WERI-Rb-1 (cell line): ENCODE measurements around the gene C9orf153.

Experiments used
- DNase-seq: peaks from one replicate; pipeline ENCODE4 v3.0.0-alpha.2; 2020
- H3K27ac ChIP-seq: fragments of 250-450 bp; sonication (Bioruptor Pico); 2 replicates; pipeline ENCODE4 v1.5.1; 2020; ENCODE audit warnings: mild to moderate bottlenecking, moderate library complexity
- H3K27me3 ChIP-seq: fragments of 250-450 bp; sonication (Bioruptor Pico); 2 replicates; pipeline ENCODE4 v1.5.1; 2021; ENCODE audit warnings: mild to moderate bottlenecking, low read depth, moderate library complexity; ENCODE audit not compliant: insufficient read depth, severe bottlenecking
- H3K36me3 ChIP-seq: fragments of 250-450 bp; sonication (Bioruptor Pico); 2 replicates; pipeline ENCODE4 v1.5.1; 2020; ENCODE audit warnings: mild to moderate bottlenecking, moderate library complexity
- H3K4me3 ChIP-seq: 2 replicates; pipeline ENCODE4 v1.5.1; 2011; ENCODE audit warnings: low read depth, mild to moderate bottlenecking, control low read depth, low read length
- H3K9me3 ChIP-seq: fragments of 250-450 bp; sonication (Bioruptor Pico); 2 replicates; pipeline ENCODE4 v1.5.1; 2021; ENCODE audit warnings: mild to moderate bottlenecking, moderate library complexity; ENCODE audit not compliant: severe bottlenecking
- TF ChIP-seq, protein P1 (sequence below): IDR thresholded peaks from 2 replicates; pipeline ENCODE4 v1.5.1; 2011; ENCODE audit warnings: low read depth, mild to moderate bottlenecking, control low read depth, inconsistent platforms, low read length

Gene C9orf153

DNA sequence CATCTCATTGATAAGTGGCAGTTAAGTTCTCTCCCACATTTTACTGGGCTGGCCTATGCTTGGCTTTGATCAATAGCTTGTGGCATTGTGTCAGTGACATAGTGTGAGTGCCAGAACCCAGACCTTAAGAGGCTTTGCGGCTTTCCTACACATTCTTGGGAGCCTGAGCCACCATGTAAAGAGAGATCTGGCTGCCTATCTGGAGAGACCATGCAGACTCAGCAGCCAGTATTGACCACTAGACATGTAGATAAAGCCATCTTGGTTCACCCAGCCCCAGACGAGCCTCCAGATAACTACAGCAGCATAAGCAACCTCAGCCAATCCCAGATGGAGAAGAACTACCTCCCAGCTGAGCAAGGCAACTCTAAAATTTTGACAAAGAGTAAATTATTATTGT, 28.6 kb downstream of the C9orf153 start:
- no peak for DNase-seq
- H3K36me3 ChIP-seq, result no peaks in the 10 kb centered on the region
- H3K27ac ChIP-seq, result no peak overlapping the region
- H3K9me3 ChIP-seq, result no peaks in the 10 kb centered on the region
- H3K4me3 ChIP-seq, result no peak overlapping the region
- no peaks in the 10 kb centered on the region for H3K27me3 ChIP-seq
- TF ChIP-seq, protein P1, sequence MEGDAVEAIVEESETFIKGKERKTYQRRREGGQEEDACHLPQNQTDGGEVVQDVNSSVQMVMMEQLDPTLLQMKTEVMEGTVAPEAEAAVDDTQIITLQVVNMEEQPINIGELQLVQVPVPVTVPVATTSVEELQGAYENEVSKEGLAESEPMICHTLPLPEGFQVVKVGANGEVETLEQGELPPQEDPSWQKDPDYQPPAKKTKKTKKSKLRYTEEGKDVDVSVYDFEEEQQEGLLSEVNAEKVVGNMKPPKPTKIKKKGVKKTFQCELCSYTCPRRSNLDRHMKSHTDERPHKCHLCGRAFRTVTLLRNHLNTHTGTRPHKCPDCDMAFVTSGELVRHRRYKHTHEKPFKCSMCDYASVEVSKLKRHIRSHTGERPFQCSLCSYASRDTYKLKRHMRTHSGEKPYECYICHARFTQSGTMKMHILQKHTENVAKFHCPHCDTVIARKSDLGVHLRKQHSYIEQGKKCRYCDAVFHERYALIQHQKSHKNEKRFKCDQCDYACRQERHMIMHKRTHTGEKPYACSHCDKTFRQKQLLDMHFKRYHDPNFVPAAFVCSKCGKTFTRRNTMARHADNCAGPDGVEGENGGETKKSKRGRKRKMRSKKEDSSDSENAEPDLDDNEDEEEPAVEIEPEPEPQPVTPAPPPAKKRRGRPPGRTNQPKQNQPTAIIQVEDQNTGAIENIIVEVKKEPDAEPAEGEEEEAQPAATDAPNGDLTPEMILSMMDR, result no peak

DNA sequence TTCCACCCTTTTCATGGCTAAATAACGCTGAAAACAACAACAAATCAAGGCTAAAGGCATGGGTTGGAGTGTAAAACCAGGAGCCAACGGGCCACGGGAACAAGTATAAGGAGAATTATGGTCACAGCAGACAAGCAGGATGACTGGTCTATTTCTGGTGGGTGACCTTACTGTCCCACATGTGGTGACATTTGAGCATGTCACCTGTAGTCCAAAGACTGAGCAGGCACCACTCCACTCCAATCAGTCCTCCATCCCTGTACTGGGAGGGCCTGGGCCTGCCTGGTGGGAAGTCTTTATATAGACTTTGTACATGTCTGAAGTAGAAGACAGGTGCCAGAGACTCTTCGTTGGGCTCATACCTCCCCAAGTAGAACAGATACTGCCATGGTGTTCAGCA, 36.8 kb downstream of the C9orf153 start:
- H3K36me3 ChIP-seq, result no peaks in the 10 kb centered on the region
- TF ChIP-seq, protein P1, result no peak
- no peaks in the 10 kb centered on the region for H3K27me3 ChIP-seq
- H3K9me3 ChIP-seq, result no peaks in the 10 kb centered on the region
- no peak for DNase-seq
- H3K27ac ChIP-seq, result no peak overlapping the region
- no peak overlapping the region for H3K4me3 ChIP-seq

DNA sequence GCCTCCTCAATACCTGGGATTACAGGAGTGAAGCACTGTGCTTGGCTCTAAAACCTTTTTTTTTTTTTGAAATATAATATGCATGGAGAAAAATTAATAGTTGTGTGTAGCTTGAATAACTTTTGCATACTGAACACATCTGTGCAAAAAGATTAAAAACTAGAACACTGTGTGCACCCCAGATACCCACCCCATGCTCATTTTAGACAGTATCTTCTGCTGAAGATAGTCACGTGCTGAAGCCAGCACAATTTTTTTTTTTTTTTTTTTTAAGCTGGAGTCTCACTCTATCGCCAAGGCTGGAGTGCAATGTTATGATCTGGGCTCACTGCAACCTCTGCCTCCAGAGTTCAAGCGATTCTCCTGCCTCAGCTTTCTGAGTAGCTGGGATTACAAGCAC, 39.9 kb downstream of the C9orf153 start:
- TF ChIP-seq, protein P1, result no peak

DNA sequence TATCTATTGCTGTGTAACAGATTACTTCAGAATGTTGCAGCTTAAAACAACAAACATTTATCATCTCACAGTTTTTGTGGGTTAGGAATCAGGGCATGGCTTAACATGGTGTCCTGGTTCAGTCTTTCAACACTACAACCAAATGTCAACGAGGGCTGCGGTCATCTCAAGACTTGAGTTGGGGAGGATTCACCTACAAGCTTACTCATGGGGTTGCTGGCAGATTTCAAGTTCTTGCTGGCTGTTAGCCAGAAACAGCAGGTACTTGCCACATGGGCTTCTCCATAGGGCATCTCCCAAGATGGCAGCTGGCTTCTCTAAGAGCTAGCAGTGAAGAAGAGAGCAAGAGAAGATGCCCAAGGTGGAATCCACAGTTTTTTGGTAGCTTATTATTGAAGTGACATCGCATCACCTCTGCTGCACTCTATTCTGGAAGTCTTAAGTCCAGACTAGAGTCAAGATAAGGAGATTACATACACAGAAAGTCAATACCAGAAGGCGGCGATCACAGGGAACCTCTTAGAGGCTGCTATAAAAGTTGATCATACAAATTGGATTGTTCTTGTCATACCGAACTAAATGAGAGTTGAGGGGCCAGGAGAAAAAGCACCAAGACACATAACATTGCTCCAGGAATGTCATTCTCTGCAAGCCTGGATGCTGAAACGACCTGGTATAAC, 42.2 kb downstream of the C9orf153 start:
- DNase-seq, result peak; percentile 28
- Histone ChIP-seq H3K27me3 (no peaks in the 10 kb centered on the region), H3K27ac (no peak overlapping the region), H3K9me3 (no peaks in the 10 kb centered on the region), H3K36me3 (no peaks in the 10 kb centered on the region), H3K4me3 (no peak overlapping the region)
- TF ChIP-seq, protein P1, result no peak

More for the DNA sequence above, 39.9 kb downstream of the C9orf153 start:
- H3K36me3 ChIP-seq, result no peaks in the 10 kb centered on the region
- H3K4me3 ChIP-seq, result no peak overlapping the region
- H3K27me3 ChIP-seq, result no peaks in the 10 kb centered on the region
- H3K27ac ChIP-seq, result no peak overlapping the region
- no peaks in the 10 kb centered on the region for H3K9me3 ChIP-seq
- DNase-seq, result no peak

DNA sequence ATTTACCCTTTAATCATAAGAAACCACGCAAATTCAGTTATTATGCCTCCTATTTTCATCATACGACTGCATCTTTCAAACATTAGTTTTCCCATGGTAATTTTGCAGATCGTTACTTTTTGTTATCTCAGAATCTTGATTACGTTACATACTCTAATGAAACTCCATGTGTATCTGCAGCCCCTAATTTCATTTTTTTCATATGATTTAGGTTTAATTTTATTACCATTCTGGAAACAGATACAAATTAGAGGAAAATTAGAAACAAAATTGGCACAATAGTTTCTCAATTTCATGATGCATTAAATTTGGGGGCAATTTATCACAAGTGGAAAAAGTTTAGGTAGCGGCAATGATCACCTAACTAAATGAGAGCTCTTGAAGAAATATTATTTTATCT, 52.3 kb downstream of the C9orf153 start:
- TF ChIP-seq, protein P1, result no peak
- Histone ChIP-seq H3K9me3 (no peaks in the 10 kb centered on the region), H3K4me3 (no peak overlapping the region), H3K36me3 (no peaks in the 10 kb centered on the region), H3K27ac (no peak overlapping the region), H3K27me3 (no peaks in the 10 kb centered on the region)
- DNase-seq, result no peak

DNA sequence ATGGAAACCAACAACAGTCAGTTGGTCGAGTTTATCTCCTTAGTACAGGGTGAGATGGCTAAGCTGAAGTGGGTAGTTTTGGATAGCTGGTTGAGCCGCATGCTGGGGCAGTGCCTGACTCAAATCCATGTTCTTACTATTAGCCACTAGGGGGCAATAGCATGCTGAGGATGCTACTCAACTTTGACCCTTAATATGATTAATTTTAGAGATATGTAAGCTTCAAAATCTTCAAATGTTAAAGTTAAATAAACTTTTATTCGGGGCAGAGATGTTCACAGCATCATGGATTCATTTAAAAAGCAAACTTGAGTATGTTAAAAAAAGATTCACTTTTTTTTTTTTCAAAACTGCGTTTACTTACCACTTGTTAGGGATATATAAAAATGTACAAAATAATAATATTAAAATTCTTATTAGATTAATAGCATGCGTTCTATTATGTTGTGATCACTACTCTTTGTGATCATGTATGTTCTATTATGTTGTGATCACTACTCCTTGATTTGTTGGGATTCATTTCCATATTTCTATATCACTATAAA, 57.0 kb downstream of the C9orf153 start:
- no peaks in the 10 kb centered on the region for H3K27me3 ChIP-seq
- no peaks in the 10 kb centered on the region for H3K9me3 ChIP-seq
- no peak overlapping the region for H3K27ac ChIP-seq
- H3K36me3 ChIP-seq, result no peaks in the 10 kb centered on the region
- DNase-seq, result peak; percentile 15
- H3K4me3 ChIP-seq, result no peak overlapping the region
- TF ChIP-seq, protein P1, result peak; percentile 69
